DMS 273 (cell line): ENCODE data around the gene GMPPA.

Experiments
- DNase-seq: peaks from one replicate; lab custom pipeline; 2025; ENCODE audit not compliant: unreplicated experiment; lab: John Stamatoyannopoulos, UW

Gene GMPPA

DNA sequence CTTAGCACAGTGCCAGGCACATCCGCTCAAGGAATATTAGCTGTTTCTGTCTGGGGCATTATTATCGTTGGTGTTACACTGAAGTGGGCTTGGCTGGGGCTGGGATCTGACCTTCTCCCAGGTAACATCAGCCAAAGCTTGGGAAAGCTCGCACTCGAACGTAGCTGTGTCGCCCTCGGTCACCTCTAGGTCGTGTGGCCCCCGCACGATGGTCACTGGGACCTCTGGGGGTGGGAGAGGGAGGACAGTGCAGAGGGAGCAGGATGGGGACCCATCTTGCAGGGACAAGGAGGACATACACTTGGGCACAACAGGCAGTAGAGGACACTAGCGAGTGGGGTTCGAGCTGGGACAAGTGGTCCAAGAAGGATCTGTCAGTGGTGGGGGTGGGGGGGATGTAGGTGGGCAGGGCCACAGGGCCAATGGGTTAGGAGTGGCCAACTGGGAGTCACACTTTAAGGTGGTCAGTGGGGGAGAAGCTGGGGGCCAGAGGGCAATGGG, 54.8 kb downstream of the GMPPA start:
- DNase-seq, result no peak

- DNase-seq, result no peak
Measured at GRCh38 chr2:219554350-219554749, 55.7 kb downstream of the GMPPA start.

DNA sequence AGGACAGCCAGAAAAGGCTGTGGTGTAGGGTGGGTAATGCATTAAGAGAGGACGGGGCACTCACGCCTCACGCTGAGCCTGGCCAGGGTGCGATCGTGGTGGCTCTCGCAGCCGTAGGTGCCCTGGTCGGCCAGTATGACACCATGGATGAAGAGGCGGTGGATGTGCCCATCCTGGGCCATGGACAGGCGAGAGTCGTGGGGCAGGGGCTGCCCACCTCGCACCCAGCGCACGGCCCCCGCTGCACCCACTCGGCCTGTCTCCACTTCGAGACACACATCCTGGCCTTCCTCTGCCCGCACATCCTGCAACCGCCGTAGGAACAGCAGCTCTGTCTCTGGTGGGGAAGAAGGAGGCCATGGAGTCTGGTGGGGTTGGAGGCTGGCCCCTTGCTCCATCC, 57.3 kb downstream of the GMPPA start:
- DNase-seq, result no peak

DNA sequence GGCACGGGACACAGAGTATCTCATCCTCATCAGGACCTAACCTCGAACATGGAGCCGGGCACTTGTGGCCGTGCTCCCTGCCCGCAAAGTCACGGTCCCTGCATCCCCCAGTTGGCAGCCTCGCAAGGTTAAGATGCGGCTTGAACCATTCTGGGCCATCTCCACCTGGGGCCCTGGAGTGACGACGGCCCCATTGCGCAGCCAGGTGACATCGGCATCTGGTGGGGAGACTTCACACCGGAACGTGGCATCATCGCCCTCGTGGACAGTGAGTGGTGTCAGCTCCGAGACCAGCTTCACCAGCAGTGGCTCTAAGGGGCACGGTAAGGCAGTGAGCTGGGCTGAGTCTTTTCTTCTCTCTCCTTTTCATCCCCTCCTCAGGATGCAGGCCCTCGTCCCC, 57.7 kb downstream of the GMPPA start:
- DNase-seq, result no peak
